Lower lobe of right lung (tissue), 2 donors: ENCODE data around the gene CHD2. TPM values are rescaled to one million over a fixed set of nuclear protein-coding genes. Genes with fewer than 3 reads are reported as not detected.

Source experiments
- ATAC-seq, 2 donors: fragments of 200-7000 bp; cut with Tn5 transposase; one replicate each; pipeline ENCODE4 v1.9.1; 2020 to 2022; ENCODE audit warnings: mild to moderate bottlenecking in 2 of 2, moderate library complexity in 2 of 2
- DNase-seq: peaks from one replicate; pipeline ENCODE4 v3.0.0-alpha.2; 2020
- H3K27ac ChIP-seq: fragments of 200-600 bp; one replicate; pipeline ENCODE4 v1.8.0; 2022
- H3K27me3 ChIP-seq: fragments of 200-600 bp; one replicate; pipeline ENCODE4 v1.8.0; 2022; ENCODE audit warnings: low read depth
- H3K36me3 ChIP-seq: fragments of 200-600 bp; one replicate; pipeline ENCODE4 v1.8.0; 2022; ENCODE audit warnings: mild to moderate bottlenecking
- H3K4me1 ChIP-seq: fragments of 200-600 bp; one replicate; pipeline ENCODE4 v1.8.0; 2022
- H3K4me3 ChIP-seq: fragments of 200-600 bp; one replicate; pipeline ENCODE4 v1.8.0; 2022; ENCODE audit warnings: mild to moderate bottlenecking
- H3K9me3 ChIP-seq: fragments of 200-600 bp; one replicate; pipeline ENCODE4 v1.8.0; 2022
- intact Hi-C: fragments of 100-400 bp; cut with DNase I; formaldehyde crosslinking; loops from one replicate; pipeline ENCODE4 v1.11.0; 2022
- total RNA-seq: library from RNA; stranded (reverse); fragmentation: NEBNext Ultra II Directional; extraction: Animal tissue kit (Norgen Biotek cat#: 25700); gene quantifications from one replicate; pipeline ENCODE4 v1.2.1, GENCODE V29; 2021
- TF ChIP-seq, protein P1 (sequence below): fragments of 200-600 bp; IDR thresholded peaks from one replicate; pipeline ENCODE4 v1.8.0; 2022; ENCODE audit warnings: antibody characterized with exemption, mild to moderate bottlenecking
- donor health status: DM: no; HTN: yes; CAD: no; lungs with severe emphysema.

Gene CHD2
- total RNA-seq, 1 donor from 2014 or later: 158 TPM

DNA sequence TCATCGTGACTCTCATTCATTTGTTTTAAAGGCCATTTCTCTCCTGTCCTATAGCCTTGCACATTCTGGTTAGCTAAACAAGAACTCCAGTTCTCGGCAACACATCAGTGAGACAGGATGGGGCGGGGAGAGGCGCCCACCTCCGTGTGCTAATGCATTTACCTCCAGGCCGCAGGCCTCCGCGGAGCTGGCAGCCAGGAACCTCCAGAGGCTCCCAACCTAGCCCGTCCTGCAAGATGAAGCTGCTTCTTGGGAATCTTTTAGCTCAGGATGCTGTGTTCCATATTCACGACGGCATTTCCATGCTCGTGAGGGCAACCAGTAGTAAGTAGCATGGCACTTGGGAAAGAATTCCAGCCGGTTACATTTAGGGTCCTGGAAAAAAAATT lies 141.0 kb downstream of the CHD2 start:
- Histone ChIP-seq H3K9me3 (peaks cover 1% of the 10 kb centered on the region), H3K4me1 (peaks cover 30% of the 10 kb centered on the region), H3K36me3 (peaks cover 8% of the 10 kb centered on the region), H3K27ac (no peak overlapping the region), H3K4me3 (no peak overlapping the region), H3K27me3 (no peaks in the 10 kb centered on the region)
- TF ChIP-seq, protein P1, sequence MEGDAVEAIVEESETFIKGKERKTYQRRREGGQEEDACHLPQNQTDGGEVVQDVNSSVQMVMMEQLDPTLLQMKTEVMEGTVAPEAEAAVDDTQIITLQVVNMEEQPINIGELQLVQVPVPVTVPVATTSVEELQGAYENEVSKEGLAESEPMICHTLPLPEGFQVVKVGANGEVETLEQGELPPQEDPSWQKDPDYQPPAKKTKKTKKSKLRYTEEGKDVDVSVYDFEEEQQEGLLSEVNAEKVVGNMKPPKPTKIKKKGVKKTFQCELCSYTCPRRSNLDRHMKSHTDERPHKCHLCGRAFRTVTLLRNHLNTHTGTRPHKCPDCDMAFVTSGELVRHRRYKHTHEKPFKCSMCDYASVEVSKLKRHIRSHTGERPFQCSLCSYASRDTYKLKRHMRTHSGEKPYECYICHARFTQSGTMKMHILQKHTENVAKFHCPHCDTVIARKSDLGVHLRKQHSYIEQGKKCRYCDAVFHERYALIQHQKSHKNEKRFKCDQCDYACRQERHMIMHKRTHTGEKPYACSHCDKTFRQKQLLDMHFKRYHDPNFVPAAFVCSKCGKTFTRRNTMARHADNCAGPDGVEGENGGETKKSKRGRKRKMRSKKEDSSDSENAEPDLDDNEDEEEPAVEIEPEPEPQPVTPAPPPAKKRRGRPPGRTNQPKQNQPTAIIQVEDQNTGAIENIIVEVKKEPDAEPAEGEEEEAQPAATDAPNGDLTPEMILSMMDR: no peak
- DNase-seq (peak; percentile 34), ATAC-seq (no peak)
- intact Hi-C loops: no loop called here

DNA sequence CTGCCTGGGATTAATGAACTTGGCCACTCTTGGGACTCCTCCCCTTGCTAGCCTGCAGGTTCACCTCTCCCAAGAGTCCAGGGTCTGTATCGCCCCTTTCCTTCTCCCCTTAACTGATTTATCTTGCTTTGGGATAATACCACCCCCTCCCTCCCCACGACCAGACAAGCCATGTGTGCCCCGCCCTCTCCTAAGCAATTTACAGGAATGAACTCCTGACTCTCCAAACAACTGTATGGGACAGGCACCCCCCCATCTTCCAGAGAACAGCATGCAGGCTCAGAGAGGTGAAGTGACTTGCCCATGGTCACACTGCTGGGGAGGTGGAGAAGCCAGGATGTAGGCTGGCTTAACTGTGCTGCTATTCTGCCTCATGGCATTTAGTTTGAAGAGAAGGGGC lies 142.1 kb downstream of the CHD2 start:
- H3K4me3 ChIP-seq: no peak overlapping the region
- no peak overlapping the region for H3K27ac ChIP-seq
- no peak for DNase-seq
- TF ChIP-seq, protein P1: no peak
- peaks cover 21% of the 10 kb centered on the region for H3K4me1 ChIP-seq
- H3K36me3 ChIP-seq: peaks cover 8% of the 10 kb centered on the region
- H3K27me3 ChIP-seq: no peaks in the 10 kb centered on the region
- intact Hi-C loops: no loop called here
- H3K9me3 ChIP-seq: peaks cover 5% of the 10 kb centered on the region
- no peak for ATAC-seq

DNA sequence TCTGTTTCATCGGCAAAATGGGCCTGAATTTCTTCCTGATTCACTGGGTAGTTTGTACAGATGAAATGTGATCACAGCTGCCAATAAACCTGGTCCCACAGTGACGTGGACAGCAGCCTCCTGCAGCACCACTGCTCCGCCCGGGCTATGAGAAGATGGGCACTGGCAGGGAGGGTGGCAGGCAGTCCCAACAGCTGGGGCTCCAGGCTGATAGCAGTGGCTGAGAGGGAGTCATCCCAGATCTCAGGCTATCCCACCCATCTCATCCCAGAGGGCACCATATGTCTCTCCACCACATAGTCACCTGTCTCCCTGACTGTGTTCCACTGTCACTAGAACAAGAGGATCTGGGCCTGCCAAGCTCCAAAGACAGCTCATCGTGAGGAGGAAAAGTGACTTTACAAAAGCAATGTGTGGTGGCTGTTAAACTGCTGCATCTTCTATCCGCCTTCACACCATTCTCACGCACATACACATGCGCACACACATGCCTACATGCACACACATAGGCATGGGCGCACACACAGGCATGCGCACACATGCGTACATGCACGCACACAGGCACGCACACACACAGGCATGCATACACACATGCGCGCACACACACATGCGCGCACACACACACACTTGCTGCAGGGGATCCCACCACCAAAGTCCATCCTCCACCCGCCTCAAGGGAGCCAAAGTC lies 142.7 kb downstream of the CHD2 start:
- ATAC-seq (no peak), DNase-seq (peak; percentile 23)
- Histone ChIP-seq H3K4me1 (peaks cover 20% of the 10 kb centered on the region), H3K36me3 (peaks cover 8% of the 10 kb centered on the region), H3K27ac (no peak overlapping the region), H3K9me3 (peaks cover 5% of the 10 kb centered on the region), H3K4me3 (no peak overlapping the region), H3K27me3 (no peaks in the 10 kb centered on the region)
- TF ChIP-seq, protein P1: no peak
- intact Hi-C loops: no loop called here

DNA sequence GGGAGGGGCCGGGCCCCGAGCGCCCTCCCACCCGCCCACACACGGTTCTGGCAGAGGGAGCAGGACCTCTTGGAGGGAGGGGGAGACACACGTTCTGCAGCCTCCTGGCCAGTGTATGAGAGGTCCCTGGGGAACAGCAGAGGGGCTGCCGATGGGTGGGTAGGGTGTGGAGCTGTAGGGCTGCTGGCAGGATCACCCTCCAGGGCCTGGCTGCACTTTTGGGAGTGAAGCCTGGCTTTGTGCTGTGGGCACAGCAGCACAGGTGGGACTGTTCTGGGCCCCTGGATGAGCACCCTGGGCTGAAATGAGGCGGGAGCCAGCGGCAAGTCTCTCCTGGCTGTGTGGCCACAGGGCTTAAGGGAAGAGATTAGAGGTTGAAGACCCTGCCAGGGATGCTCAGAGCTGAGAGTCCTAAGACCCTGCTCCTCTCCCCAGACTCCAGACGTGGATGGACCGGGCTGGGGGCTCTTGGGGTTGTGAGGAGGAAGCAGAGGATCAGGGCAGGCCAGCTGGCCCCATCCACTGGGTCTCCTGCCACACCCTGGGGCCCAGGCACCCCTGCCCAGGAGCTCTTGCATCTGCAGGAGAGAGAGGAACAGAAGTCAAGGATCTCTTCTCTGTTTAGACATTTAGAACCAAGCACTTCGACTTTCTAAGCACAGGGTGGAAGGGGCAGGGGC lies 143.6 kb downstream of the CHD2 start:
- DNase-seq (peak; percentile 28), ATAC-seq (no peak)
- intact Hi-C loops: no loop called here
- peaks cover 5% of the 10 kb centered on the region for H3K9me3 ChIP-seq
- peaks cover 8% of the 10 kb centered on the region for H3K36me3 ChIP-seq
- TF ChIP-seq, protein P1: no peak
- H3K27ac ChIP-seq: no peak overlapping the region
- no peaks in the 10 kb centered on the region for H3K27me3 ChIP-seq
- H3K4me1 ChIP-seq: peaks cover 26% of the 10 kb centered on the region
- H3K4me3 ChIP-seq: no peak overlapping the region

DNA sequence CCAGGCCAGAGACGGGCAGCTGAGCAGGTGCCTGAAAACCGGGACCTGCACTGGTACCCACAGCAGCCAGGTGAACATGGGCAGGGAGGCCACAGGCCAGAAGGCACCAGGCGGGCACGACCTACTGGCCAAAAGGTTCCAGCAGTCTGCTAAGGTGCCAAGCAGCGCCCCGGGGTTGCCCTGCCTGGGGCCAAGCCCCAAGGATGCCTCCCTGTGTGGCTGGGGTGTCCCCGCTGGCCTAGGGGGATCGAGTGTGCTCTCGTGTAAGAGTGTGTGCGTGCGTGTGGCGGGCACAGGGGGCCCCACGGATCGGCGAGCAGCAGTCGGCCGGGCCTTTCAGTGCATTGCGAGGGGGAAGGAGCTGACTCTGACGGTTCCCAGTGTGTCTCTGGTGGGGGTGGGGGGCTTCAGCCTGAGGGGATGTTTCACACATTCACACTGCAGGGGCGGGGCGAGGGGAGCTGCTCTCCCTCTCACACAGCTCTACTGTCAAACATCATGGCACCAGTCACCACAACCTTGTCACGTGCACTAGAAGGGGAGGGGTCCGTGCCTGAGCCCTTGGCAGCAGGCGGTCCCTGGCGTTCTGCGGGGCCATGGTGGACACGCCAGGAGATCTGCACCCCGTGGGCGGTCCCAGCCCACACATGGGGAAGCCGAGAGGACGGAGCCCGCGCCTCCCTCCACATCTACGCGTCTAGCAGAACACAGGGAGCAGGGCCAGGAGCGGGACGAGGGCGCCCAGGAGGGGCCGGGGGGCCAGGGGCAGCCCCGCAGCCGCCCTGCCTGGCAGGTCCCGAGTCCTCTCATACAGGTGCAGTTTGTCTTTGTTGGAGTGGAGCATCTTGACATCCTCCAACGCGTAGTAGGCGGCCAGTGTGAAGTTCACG lies 144.4 kb downstream of the CHD2 start:
- Histone ChIP-seq H3K4me1 (peaks cover 32% of the 10 kb centered on the region), H3K4me3 (no peak overlapping the region), H3K9me3 (peaks cover 5% of the 10 kb centered on the region), H3K36me3 (peaks cover 8% of the 10 kb centered on the region), H3K27ac (no peak overlapping the region), H3K27me3 (no peaks in the 10 kb centered on the region)
- DNase-seq (peak; percentile 38), ATAC-seq (no peak)
- TF ChIP-seq, protein P1: no peak
- intact Hi-C loops: no loop called here
